GM10248 (cell line): ENCODE data around the gene PIGH.

Experiments
- CTCF ChIA-PET: fragments of 300-600 bp; sonication (Branson Sonifier 250); formaldehyde crosslinking; extraction: SDS; loops from one replicate; lab custom pipeline; 2021; ENCODE audit warnings: antibody characterized with exemption; lab: Yijun Ruan, JAX
- POLR2A ChIA-PET: fragments of 350-650 bp; sonication (Branson Sonifier 250); formaldehyde crosslinking; extraction: SDS; loops from one replicate; lab custom pipeline; 2020; ENCODE audit warnings: antibody characterized with exemption; lab: Yijun Ruan, JAX
- DNase-seq: peaks from one replicate; pipeline ENCODE4 v3.0.0; 2012; ENCODE audit errors: extremely low spot score
- CTCF ChIP-seq: IDR thresholded peaks from 2 replicates; pipeline ENCODE4 v1.5.1; 2012; ENCODE audit warnings: mild to moderate bottlenecking, low read depth; ENCODE audit errors: extremely low read depth, missing control alignments, control extremely low read depth

The PIGH gene

GRCh38 chr14:67599698-67600561 lies at the start of gene PIGH:
Gene PIGH (minus strand): TSS chr14:67600268. CDS start chr14:67600203, 65 bp downstream.
- ChIA-PET CTCF (interaction anchor here (0.6 to 3.7 kb wide), 33 partner anchors 9 to 1241 kb away, joined by 3 to 46 read pairs (median 6); partner anchors contain the start of genes ARG2, ATP6V1D, RDH11 and VTI1B), POLR2A (interaction anchor here (0.6 to 1.2 kb wide), 3 partner anchors 12 to 73 kb away, joined by 3 to 4 read pairs (median 4); no protein-coding TSS in a partner anchor)
- TF ChIP-seq CTCF = peak; percentile 54
- peak; percentile 95 for DNase-seq

- CTCF ChIA-PET = no interaction called here
- POLR2A ChIA-PET = no interaction called here
- no peak for TF ChIP-seq CTCF
- DNase-seq = no peak
These were observed 46.1 kb upstream of the PIGH start for GRCh38 chr14:67646131-67646530.

- DNase-seq = no peak
- ChIA-PET POLR2A (no interaction called here), CTCF (interaction anchor here (1.5 to 3.2 kb wide), 5 partner anchors 8 to 59 kb away, joined by 5 to 16 read pairs (median 10); partner anchors contain the start of gene ARG2)
- TF ChIP-seq CTCF = no peak
These were observed 45.3 kb upstream of the PIGH start for GRCh38 chr14:67645414-67645813.

- POLR2A ChIA-PET = no interaction called here
- no peak for TF ChIP-seq CTCF
- DNase-seq = no peak
- CTCF ChIA-PET = interaction anchor here (0.8 to 3.2 kb wide), 11 partner anchors 9 to 216 kb away, joined by 3 to 16 read pairs (median 3); partner anchors contain the start of gene ARG2
These were observed 44.4 kb upstream of the PIGH start for GRCh38 chr14:67644428-67644827.

GRCh38 chr14:67643713-67644112 lies 43.6 kb upstream of the PIGH start:
- no peak for TF ChIP-seq CTCF
- ChIA-PET CTCF (interaction anchor here (0.8 to 3.2 kb wide), 10 partner anchors 8 to 216 kb away, joined by 3 to 16 read pairs (median 4); partner anchors contain the start of gene ARG2), POLR2A (interaction anchor here (0.7 kb wide), 1 partner anchor 13 kb away, joined by 4 read pairs; no protein-coding TSS in a partner anchor)
- DNase-seq = no peak

- CTCF ChIA-PET = interaction anchor here (0.8 to 3.2 kb wide), 5 partner anchors 10 to 214 kb away, joined by 3 to 16 read pairs (median 3); partner anchors contain the start of genes ARG2 and PIGH
- TF ChIP-seq CTCF = no peak
- POLR2A ChIA-PET = no interaction called here
- DNase-seq = no peak
These were observed 42.1 kb upstream of the PIGH start for GRCh38 chr14:67641902-67642749.
